Cardiac fibroblast (primary cell): Measurements from ENCODE around the gene DNAH11.

Source experiments
- DNase-seq, 2 donors: peaks; one replicate each; pipeline versions ENCODE4 v3.0.0 to v3.0.0-alpha.2; 2010; ENCODE audit warnings: low read depth in 2 of 2
- H3K4me3 ChIP-seq, 2 donors: replicated peaks in 1 of 2; 1 replicate in 1 of 2; 2 replicates in 1 of 2; pipeline ENCODE4 v1.5.1; 2011; ENCODE audit warnings: low read depth in 2 of 2, low read length in 2 of 2, mild to moderate bottlenecking in 2 of 2, moderate library complexity in 1 of 2
- CTCF ChIP-seq: IDR thresholded peaks from one replicate; pipeline ENCODE4 v1.5.1; 2011; ENCODE audit warnings: low read depth, mild to moderate bottlenecking, low read length, inconsistent platforms

Gene DNAH11

GRCh38 chr7:21603462-21603861, 60.6 kb downstream of the DNAH11 start:
- H3K4me3 ChIP-seq = no peak overlapping the region
- TF ChIP-seq CTCF = no peak
- no peak for DNase-seq

GRCh38 chr7:21603972-21604749, 61.3 kb downstream of the DNAH11 start:
- no peak overlapping the region for H3K4me3 ChIP-seq
- TF ChIP-seq CTCF = no peak
- peak in 1 of 2 donors; percentile 17 for DNase-seq

GRCh38 chr7:21605008-21605585, 62.3 kb downstream of the DNAH11 start:
- H3K4me3 ChIP-seq = no peak overlapping the region
- no peak for TF ChIP-seq CTCF
- no peak for DNase-seq

- no peak for TF ChIP-seq CTCF
- DNase-seq = no peak
- H3K4me3 ChIP-seq = no peak overlapping the region
Measured at GRCh38 chr7:21608465-21608864, 65.6 kb downstream of the DNAH11 start.

GRCh38 chr7:21611129-21611528, 68.3 kb downstream of the DNAH11 start:
- no peak for TF ChIP-seq CTCF
- H3K4me3 ChIP-seq = no peak overlapping the region
- DNase-seq = no peak

- TF ChIP-seq CTCF = no peak
Measured at GRCh38 chr7:21616091-21616490, 73.3 kb downstream of the DNAH11 start.

More at GRCh38 chr7:21616091-21616490, 73.3 kb downstream of the DNAH11 start:
- no peak overlapping the region for H3K4me3 ChIP-seq
- DNase-seq = no peak
